RWPE1 (cell line): ENCODE measurements around the gene DYNC2H1.

Source experiments
- CTCF ChIA-PET: fragments of 350-600 bp; sonication (Branson Sonifier 250); formaldehyde crosslinking; extraction: SDS; loops from one replicate; lab custom pipeline; 2021; lab: Yijun Ruan, JAX
- POLR2A ChIA-PET: fragments of 400-600 bp; formaldehyde crosslinking; extraction: SDS; loops from one replicate; lab custom pipeline; 2020; ENCODE audit warnings: antibody characterized with exemption; ENCODE audit not compliant: low non-redundant PET; lab: Yijun Ruan, JAX
- DNase-seq: peaks from one replicate; pipeline ENCODE4 v3.0.0; 2012; ENCODE audit warnings: low spot score
- H3K27ac ChIP-seq: fragments of 450-650 bp; 2 replicates; pipeline ENCODE4 v1.5.1; 2017
- CTCF ChIP-seq: fragments of 450-650 bp; conservative IDR thresholded peaks from 2 replicates; pipeline ENCODE4 v1.5.1; 2017; ENCODE audit warnings: low read depth, mild to moderate bottlenecking

Gene DYNC2H1

GRCh38 chr11:103488031-103488461, 378.8 kb downstream of the DYNC2H1 start:
- no peak overlapping the region for H3K27ac ChIP-seq
- CTCF ChIA-PET: no interaction called here
- DNase-seq: no peak
- TF ChIP-seq CTCF: no peak
- POLR2A ChIA-PET: no interaction called here

- H3K27ac ChIP-seq: no peak overlapping the region
- TF ChIP-seq CTCF: no peak
- no peak for DNase-seq
- ChIA-PET POLR2A (no interaction called here), CTCF (no interaction called here)
Observed at GRCh38 chr11:103488579-103488978, 379.4 kb downstream of the DYNC2H1 start.

GRCh38 chr11:103491777-103492176, 382.6 kb downstream of the DYNC2H1 start:
- CTCF ChIA-PET: interaction anchor here (0.6 to 1.1 kb wide), 2 partner anchors 111 to 209 kb away, joined by 3 to 4 read pairs; no protein-coding TSS in a partner anchor
- TF ChIP-seq CTCF: no peak
- H3K27ac ChIP-seq: no peak overlapping the region
- POLR2A ChIA-PET: no interaction called here
- DNase-seq: peak; percentile 12

- ChIA-PET CTCF (no interaction called here), POLR2A (no interaction called here)
- DNase-seq: no peak
- no peak overlapping the region for H3K27ac ChIP-seq
- no peak for TF ChIP-seq CTCF
Observed at GRCh38 chr11:103494491-103494890, 385.3 kb downstream of the DYNC2H1 start.

- POLR2A ChIA-PET: no interaction called here
- no peak overlapping the region for H3K27ac ChIP-seq
- DNase-seq: no peak
- no peak for TF ChIP-seq CTCF
- CTCF ChIA-PET: no interaction called here
Observed at GRCh38 chr11:103497268-103497667, 388.0 kb downstream of the DYNC2H1 start.

GRCh38 chr11:103499710-103500340, 390.6 kb downstream of the DYNC2H1 start:
- no peak overlapping the region for H3K27ac ChIP-seq
- ChIA-PET CTCF (no interaction called here), POLR2A (no interaction called here)
- no peak for TF ChIP-seq CTCF
- no peak for DNase-seq
